Activated naive CD4-positive, alpha-beta T cell treated with anti-CD3 and anti-CD28 coated beads, Interleukin-2, amount 50 U/mL, for 72 hours (primary cell): ENCODE results near the gene ERC1. TPM values are rescaled to one million over a fixed set of nuclear protein-coding genes. Genes with fewer than 3 reads are reported as not detected.

Experiments
- ATAC-seq, 2 donors: fragments of 150-1000 bp; cut with Tn5 transposase; 2 replicates each; pipeline ENCODE4 v1.10.0; 2021; ENCODE audit warnings: mild to moderate bottlenecking in 2 of 2, moderate library complexity in 2 of 2
- DNase-seq, 2 donors: peaks; one replicate each; pipeline ENCODE4 v3.0.0; 2021 to 2022; ENCODE audit warnings: low spot score in 2 of 2
- H3K27ac Mint-ChIP-seq, 2 donors: one replicate each; pipeline ENCODE4 v1.8.0; 2022; ENCODE audit warnings: mild to moderate bottlenecking in 2 of 2, mixed read lengths in 2 of 2
- H3K36me3 Mint-ChIP-seq, 2 donors: one replicate each; pipeline ENCODE4 v1.8.0; 2022; ENCODE audit warnings: mixed read lengths in 2 of 2
- H3K9me3 Mint-ChIP-seq, 2 donors: one replicate each; pipeline ENCODE4 v1.8.0; 2022; ENCODE audit warnings: mixed read lengths in 2 of 2
- total RNA-seq, 2 donors: library from RNA; stranded (reverse); gene quantifications; one replicate each; pipeline ENCODE4 v1.2.3, GENCODE V29; 2022

Gene ERC1
- total RNA-seq, 2 donors from 2014 or later = 22.5 to 40.9 TPM

DNA sequence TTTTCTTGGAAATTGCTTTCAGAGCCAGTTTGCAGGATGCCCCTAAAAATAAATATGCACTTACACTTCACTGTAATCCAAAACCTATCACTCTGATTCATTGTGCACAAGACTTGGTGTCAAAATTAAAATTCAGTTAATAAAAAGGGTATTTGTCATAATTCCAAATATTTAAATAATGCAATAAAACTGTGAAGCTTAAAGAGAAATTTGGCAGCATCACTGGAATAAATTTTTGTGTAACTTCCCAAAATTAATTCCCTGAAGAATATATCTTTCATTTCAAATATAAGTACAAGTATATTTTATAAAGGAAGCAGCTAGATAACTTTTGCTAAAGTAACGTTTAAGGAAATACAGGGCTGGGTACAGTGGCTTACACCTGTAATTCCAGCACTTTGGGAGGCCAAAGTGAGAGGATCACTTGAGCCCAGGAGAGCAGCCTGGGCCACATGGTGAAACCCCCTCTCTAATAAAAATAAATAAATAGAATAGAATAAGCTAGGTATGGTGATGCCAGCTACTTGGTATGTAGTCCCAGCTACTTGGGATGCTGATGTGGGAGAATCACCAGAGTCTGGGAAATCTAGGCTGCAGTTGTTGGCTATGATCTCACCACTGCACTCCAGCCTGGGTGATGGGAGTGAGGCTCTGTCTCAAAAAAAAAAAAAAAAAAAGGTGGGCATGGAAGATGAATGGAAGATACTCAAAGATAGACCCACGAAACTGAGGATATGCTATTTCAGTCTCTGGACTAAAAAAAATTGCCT, 369.6 kb downstream of the ERC1 start:
- Mint-ChIP-seq H3K36me3 (peaks cover 5 to 7% of the 10 kb centered on the region in 2 donors), H3K9me3 (peaks cover 0 to 6% of the 10 kb centered on the region in 2 donors), H3K27ac (no peak overlapping the region)
- ATAC-seq (no peak), DNase-seq (no peak)

DNA sequence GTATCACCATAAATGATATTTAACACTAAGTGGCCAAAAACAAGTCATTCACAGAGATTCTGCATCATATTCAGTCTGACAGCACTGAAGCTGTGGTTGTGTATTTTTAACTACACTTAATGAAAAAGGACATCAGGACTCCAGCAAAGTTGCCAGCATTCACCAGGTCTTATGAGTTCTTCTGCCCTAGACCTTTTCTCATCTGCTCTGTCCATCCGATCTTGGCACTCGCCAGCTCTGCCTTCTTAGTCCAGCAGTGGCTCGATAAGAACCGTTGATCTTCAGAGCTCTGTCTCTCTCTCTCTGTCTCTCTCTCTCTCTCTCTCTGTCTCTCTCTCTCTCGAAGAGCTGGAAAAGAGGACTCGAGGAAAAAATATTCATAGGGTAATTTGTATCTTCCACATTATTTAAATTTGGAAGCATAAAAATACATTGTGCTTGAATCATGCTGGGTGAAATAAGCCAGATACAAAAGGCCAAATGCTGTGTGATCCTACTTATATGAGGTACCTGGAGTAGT, 371.2 kb downstream of the ERC1 start:
- Mint-ChIP-seq H3K36me3 (peaks cover 5 to 8% of the 10 kb centered on the region in 2 donors), H3K27ac (no peak overlapping the region), H3K9me3 (peaks cover 0 to 6% of the 10 kb centered on the region in 2 donors)
- ATAC-seq = no peak
- no peak for DNase-seq

DNA sequence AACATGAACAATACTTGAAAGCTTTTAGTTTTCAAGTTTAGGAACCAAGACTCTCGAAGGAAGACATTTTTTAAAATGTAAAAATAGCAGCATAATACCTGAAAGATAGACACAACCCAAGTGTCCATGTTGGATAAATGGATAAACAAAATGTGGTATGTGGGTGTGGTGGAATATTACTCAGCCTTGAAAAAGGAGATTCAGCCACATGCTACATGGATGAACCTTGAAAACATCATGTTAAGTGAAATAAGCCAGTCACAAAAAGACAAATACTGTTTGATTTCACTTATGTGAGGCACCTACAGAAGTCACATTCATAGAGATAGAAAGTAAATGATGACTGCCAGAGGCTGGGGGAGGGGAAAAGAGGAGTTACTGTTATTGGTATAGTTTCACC, 374.7 kb downstream of the ERC1 start:
- ATAC-seq (no peak), DNase-seq (no peak)
- Mint-ChIP-seq H3K36me3 (peaks cover 5 to 8% of the 10 kb centered on the region in 2 donors), H3K27ac (no peak overlapping the region), H3K9me3 (peaks cover 0 to 6% of the 10 kb centered on the region in 2 donors)

DNA sequence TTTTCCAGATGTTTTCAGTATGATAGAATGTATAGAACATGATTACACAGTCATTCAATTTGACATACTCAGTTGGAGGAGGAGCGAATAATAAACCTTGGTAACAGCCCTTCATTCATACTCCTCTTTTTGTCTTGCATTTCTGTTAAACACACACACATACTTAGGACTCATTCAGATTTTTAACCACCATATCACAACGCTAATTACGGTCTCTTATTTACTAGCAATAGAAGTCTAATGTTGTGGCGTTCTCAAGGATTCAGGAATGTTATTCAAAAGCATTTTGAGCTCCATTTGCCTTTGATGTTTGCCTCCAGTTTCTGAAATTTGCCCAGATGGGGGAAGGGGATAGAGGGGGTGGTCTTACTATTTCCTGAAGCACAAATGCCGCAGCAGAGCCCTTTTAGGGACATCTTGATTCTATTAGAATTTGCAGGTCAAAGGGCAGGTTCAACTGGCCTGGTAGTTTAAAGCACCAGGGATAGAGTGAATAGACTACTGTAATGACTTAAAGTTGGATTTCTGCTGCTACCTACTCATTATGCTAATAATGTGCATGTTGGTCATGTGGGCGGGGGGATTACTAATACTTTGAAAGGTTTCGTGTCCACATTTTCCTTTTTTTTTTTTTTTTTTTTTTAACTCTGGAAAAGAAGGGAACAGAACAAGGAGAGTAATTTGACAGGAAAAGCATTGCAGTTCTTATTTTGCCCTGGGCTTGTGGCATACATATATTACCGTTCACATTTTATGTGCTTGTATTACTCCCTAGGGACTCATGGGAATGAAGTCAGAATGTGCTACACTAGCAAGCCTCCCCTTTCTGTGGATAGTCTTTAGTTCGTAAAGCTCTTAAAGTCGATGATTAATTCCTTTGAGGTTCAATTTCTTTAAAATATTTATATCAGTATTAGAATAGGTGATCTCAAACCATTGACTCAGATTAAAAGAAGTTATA, 376.6 kb downstream of the ERC1 start:
- Mint-ChIP-seq H3K9me3 (peaks cover 0 to 6% of the 10 kb centered on the region in 2 donors), H3K36me3 (peaks cover 5 to 8% of the 10 kb centered on the region in 2 donors), H3K27ac (no peak overlapping the region)
- ATAC-seq (no peak), DNase-seq (no peak)

DNA sequence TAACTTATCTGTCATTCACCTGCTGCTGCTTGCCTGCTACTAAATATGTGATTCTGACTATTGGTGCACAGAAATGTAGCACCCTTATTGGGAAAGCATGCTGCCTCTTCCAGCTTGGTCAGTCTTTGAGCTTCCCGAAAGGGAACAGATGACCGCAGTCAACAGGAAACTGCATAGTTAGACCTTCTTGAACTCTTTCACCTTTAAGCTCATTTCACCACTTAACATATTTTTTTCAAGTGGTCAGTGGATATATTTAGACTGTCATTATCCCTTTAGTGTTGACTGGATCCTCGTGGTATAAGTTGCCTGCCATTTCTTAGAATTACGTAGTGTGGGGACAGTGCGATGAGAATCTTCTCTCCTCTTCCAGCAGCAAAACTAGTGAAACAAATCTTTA, 378.4 kb downstream of the ERC1 start:
- Mint-ChIP-seq H3K36me3 (peaks cover under 1 to 8% of the 10 kb centered on the region in 2 donors), H3K27ac (no peak overlapping the region), H3K9me3 (peaks cover 0 to 6% of the 10 kb centered on the region in 2 donors)
- no peak for ATAC-seq
- DNase-seq = no peak

DNA sequence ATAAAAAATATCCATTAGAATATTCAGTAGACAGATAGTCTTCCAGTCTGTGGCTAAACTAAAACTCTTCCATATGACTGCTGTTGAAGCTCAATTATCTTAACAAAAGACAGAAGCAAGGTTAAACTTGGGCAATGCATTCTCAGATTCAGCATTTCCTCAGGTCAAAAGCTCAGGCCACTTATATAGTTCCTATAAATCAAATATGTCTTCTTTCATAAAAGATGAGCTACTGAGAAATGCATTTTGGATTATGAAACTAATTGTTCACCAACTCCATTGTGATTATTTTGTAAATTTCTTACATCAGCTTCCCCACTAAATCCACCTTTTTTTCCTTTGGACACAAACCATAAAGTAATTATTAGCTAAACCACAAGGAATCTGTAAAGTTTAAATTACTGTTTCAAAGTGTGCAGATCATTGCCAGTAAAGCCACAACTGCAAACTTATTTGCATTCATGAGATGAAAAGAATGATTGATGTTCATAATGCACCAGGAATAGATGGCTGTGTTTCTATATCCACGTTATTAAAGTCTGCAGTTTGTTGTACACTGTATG, 379.0 kb downstream of the ERC1 start:
- Mint-ChIP-seq H3K9me3 (peaks cover 0 to 3% of the 10 kb centered on the region in 2 donors), H3K27ac (no peak overlapping the region), H3K36me3 (peaks cover 0 to 13% of the 10 kb centered on the region in 2 donors)
- no peak for DNase-seq
- no peak for ATAC-seq

DNA sequence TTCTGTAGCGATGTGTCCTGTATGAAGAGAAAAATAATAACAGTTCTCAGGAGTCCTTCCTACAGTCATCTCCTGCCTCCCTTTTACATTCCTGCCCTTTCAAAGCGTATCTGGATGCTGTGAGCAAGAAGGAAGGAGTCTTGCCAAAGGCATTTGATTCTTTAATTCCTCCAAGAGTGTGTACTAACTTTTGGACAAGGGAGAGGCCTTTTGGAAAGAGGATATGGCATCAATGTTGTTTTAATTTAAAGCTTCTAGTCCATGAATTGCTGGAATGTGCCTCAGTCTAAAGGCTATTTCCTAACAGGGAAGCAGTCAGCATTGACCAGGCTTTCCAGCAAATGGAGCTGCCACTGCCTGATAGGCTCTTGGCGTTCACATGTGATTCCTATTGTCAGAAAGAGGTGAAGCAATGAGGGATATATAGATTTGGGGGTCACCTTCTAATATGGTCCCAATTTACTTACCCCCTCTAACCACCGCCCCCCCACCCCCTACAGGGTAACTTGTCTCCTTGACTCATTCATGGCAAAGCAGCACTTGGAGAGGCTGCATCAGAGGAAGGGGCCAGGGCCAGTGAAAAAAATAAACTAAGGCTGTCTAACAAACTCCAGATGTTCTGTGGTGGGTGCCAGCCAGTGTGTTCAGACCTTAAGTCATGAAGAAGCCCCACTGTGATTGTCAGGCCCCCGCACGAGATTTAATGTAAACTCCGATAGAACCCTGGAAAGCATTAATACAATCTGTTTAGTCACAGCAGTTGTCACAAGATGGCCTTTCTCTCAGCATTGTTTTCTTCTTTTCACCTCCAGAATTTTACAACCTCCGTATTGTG, 383.1 kb downstream of the ERC1 start:
- no peak overlapping the region for H3K27ac Mint-ChIP-seq
- H3K36me3 Mint-ChIP-seq = peaks cover 6 to 15% of the 10 kb centered on the region in 2 donors

DNA sequence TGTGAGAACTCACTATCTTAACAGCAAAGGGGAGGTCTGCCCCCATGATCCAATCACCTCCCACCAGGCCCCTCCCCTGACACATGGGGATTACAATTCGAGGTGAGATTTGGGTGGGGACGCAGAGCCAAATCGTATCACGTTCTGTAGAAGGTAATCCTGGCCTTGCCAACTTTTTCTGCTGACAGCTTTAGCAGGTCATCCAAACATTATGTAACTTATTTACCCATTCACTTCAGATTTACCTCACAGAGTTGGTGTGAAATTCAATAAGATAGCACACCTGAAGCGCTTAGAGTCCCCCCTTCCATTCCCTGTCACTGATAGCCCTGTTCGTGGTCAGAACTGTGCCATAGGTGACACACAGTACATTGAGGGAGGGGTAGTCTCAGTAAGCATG, 384.3 kb downstream of the ERC1 start:
- no peak for ATAC-seq
- Mint-ChIP-seq H3K36me3 (peaks cover 6 to 15% of the 10 kb centered on the region in 2 donors), H3K9me3 (no peaks in the 10 kb centered on the region)

More for the DNA sequence above, 383.1 kb downstream of the ERC1 start:
- ATAC-seq (no peak), DNase-seq (no peak)
- no peaks in the 10 kb centered on the region for H3K9me3 Mint-ChIP-seq

DNA sequence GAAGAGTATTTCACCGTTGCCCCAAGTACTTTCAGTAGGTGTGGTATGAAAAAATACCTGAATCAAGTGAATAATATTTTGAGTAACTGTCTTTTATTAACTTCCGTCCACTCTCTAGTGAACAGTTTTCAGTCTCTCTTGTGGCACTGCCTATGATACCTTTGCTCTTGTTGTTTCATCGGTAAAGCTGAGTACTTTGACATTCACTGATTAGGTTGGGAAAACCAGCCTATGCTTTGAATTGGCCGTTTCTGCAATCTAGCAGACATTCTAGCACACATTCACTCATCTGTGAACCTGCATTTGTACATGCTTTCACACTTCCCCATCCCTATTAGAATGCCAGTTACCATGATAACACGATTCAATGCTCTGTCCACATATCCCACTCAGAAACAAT, 386.1 kb downstream of the ERC1 start:
- H3K9me3 Mint-ChIP-seq = no peaks in the 10 kb centered on the region
- DNase-seq = no peak
- ATAC-seq = no peak
- no peak overlapping the region for H3K27ac Mint-ChIP-seq
- peaks cover 6 to 15% of the 10 kb centered on the region in 2 donors for H3K36me3 Mint-ChIP-seq

More for the DNA sequence above, 384.3 kb downstream of the ERC1 start:
- DNase-seq = no peak
- H3K27ac Mint-ChIP-seq = no peak overlapping the region

DNA sequence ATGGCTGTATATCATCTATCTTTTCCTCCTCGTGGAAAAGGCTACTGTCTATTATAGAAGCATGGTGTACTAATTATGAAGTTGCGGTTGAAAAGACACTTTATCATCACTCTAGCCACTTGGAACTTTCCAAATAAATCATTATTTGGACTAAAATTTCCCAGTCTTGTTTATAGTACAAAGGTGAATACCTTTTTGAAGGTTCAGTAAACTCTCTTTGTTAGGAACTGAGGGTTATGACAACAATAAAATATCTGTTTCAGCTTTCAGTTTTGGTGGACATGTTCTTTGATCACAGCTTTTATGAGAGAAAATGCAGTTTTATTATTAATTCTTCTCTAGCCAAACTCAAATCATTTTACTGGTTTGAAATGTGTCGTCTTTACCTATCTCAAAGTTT, 386.7 kb downstream of the ERC1 start:
- no peak overlapping the region for H3K27ac Mint-ChIP-seq
- H3K36me3 Mint-ChIP-seq = peaks cover 6 to 15% of the 10 kb centered on the region in 2 donors
- H3K9me3 Mint-ChIP-seq = no peaks in the 10 kb centered on the region
- ATAC-seq = no peak
- DNase-seq = no peak

DNA sequence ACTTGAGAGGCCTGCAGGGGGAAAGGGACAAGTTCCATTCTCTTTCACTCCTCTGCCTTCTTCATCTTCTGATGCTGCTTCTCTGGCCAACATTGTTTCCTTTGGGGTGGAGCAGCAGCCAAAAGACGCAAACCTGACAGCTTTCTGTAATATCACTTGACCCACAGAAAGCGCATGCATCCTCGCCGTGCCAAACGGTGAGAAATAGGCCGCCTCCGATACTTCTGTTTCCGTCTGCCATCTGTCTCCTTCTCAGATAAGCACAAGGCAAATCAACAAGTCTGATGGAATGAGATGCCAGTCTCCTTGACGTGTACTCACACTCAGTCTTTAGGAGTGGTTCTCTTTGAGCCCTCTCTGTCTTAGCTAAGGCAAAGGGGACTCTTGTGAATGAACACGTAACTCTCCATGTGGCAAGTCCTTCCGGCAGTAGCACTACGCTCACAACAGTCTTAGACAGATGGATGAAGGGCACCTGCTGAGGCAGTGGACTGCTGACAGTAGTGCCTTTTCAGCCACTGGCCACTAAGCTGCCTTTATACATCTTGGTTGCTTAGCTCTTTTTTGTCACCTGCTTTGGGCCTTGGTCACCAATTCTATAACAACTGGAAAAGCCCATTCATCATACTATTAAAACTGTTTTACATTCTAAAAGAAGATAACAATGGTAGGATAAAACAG, 389.3 kb downstream of the ERC1 start:
- no peaks in the 10 kb centered on the region for H3K9me3 Mint-ChIP-seq
- DNase-seq (no peak), ATAC-seq (no peak)
- peaks cover 6 to 7% of the 10 kb centered on the region in 2 donors for H3K36me3 Mint-ChIP-seq
- H3K27ac Mint-ChIP-seq = no peak overlapping the region

DNA sequence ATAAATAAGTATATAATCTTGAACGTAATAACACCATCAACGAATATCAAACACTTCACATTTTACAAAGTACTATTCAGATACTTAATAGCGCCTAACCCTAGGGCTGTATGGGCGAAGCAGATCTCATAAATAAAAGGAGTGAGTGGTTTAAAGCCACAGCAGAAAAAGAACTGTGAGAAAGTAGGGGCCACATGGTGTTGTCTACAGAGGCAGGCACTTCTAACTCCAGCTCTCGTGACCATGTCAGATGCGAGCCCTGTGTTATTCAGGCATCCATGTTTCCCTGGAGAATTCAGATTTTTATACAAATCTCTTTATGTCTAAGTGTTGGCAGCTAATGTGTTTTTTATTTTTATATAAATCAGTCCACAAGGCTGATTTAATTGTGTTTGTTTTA, 391.1 kb downstream of the ERC1 start:
- H3K36me3 Mint-ChIP-seq = peaks cover 4 to 5% of the 10 kb centered on the region in 2 donors
- ATAC-seq (no peak), DNase-seq (no peak)
- H3K27ac Mint-ChIP-seq = no peak overlapping the region
- no peaks in the 10 kb centered on the region for H3K9me3 Mint-ChIP-seq

DNA sequence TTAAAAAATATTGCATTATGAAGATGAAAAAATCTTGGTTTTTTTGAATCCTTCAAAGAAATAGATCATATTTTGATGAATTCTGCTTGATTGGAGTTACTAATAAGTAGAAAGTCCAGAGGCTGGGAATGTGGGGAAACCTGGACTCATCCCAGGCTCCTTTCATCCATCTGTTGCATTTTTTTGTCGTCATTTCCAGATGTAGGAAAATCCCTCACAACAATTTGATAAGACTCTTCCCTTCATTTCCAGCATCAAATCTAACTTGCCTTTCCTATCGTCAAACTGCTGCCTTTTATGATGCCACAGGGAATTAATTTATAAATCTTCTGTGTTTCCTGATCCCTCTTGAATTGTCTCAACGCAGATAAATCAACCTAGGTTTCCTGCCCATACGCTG, 391.8 kb downstream of the ERC1 start:
- DNase-seq (no peak), ATAC-seq (no peak)
- H3K36me3 Mint-ChIP-seq = peaks cover 8 to 11% of the 10 kb centered on the region in 2 donors
- no peaks in the 10 kb centered on the region for H3K9me3 Mint-ChIP-seq
- H3K27ac Mint-ChIP-seq = peak overlapping the region in 1 of 2 donors; percentile 4

DNA sequence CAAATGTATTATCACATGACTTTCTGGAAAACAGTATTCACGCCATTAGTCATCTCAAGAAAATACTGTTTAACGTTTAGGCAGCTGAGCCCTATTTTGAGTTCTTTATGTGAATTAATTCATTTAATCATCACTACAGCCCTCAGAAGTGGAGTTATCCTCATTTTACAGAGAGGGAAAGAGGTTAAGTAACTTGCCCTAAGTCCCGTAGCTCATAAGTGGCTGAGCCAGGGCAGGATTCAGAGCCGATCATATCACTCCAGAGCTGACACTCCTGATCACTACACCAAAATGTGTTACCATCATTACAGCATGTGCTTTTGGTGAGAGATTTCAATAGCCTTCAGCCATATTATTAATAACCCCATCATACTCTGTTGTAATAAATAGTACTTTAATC, 392.7 kb downstream of the ERC1 start:
- ATAC-seq = no peak
- H3K27ac Mint-ChIP-seq = no peak overlapping the region
- no peak for DNase-seq
- H3K9me3 Mint-ChIP-seq = no peaks in the 10 kb centered on the region
- H3K36me3 Mint-ChIP-seq = peaks cover 11 to 13% of the 10 kb centered on the region in 2 donors

DNA sequence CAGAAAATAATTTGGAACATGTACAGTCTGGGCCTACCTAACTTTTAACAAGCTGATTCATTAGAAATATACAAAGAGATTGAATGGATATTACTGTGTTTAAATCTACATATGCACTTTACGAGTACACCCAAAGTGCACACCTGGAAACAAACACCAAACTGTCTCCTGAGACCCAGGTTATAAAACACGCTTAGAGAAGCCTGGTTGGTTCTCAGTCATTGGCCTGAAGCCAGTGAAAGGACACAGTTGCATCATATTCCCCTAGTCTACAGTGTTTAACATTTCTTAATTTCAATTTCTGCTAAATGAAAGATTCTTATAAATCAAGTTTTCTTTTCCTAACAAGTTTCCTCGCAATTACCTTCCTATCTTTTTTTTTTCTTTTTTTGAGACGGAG, 393.9 kb downstream of the ERC1 start:
- ATAC-seq (no peak), DNase-seq (no peak)
- H3K9me3 Mint-ChIP-seq = no peaks in the 10 kb centered on the region
- H3K27ac Mint-ChIP-seq = no peak overlapping the region
- peaks cover 13 to 16% of the 10 kb centered on the region in 2 donors for H3K36me3 Mint-ChIP-seq
